HG03558 (cell line): ENCODE results near the gene NUAK2.

ENCODE experiments used
- ATAC-seq: cut with Tn5 transposase; IDR thresholded peaks from one replicate; pipeline ENCODE4 v1.9.1; 2021; ENCODE audit warnings: moderate number of reproducible peaks; ENCODE audit not compliant: unreplicated experiment; ENCODE audit errors: extremely low read depth

Gene NUAK2

GRCh38 chr1:205323794-205324193 lies 2.2 kb upstream of the NUAK2 start:
- no peak for ATAC-seq

DNA sequence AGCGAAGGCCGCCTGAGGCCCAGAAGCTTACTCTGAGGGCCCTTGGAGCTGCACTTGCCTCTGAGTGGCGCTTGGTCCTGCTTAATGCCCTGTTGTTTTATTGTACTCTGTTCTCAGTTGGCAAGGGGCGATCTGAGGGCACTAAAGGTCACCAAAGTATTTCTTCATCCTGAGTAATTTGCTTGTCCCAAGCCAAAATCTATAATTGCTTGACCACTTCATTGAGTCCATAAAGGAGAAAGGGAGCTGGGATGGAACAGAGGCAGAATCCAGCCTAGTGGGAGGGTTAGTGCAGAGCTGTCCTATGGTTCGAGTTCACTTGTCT lies 376 bp upstream of the NUAK2 start:
- ATAC-seq: no peak

DNA sequence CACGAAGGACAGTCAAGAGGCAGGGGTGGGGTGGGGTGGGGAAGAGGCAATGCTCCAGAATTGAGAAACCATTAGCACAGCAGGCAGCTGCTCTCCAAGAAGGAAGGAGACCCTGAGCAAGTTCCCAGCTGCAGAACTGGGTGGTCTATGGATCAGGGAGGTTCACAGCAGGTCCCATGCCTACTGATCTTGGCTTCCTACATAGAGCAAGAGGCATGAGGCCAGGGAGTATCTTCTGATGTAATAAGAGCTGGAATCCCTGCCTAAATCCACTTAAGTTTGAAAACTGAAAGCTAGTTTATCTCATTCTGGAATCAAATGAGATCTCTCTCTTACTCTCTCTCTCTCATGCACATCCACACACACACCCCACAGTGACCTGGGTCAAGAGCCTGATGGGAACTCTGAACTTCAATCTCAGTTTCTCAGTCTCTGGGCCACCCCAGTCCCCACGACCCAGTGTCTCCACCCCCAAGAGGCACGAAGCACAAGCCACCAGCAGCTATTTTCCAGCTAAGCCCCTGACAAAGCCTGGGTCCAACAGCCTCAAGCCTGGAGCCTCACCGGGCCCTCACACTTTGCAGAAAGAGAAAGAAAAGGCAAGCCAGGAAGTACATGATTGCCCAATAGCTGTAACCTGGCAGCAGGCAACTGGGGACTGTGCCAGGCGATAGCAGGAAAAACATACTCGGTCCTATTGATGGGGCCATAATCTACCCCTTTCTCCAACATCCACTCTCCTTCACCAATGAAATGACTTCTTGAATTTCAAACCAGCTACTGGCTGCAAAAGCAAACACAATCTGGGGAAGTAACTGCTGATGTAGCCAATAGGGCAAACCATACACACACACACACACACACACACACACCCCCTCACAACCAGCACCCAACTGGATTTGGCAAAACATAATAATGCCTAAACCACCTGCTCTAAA lies 2.2 kb downstream of the NUAK2 start:
- no peak for ATAC-seq

GRCh38 chr1:205318231-205318991 lies 3.1 kb downstream of the NUAK2 start:
- ATAC-seq: no peak

- no peak for ATAC-seq
These were observed 4.1 kb downstream of the NUAK2 start for GRCh38 chr1:205317311-205317917.

DNA sequence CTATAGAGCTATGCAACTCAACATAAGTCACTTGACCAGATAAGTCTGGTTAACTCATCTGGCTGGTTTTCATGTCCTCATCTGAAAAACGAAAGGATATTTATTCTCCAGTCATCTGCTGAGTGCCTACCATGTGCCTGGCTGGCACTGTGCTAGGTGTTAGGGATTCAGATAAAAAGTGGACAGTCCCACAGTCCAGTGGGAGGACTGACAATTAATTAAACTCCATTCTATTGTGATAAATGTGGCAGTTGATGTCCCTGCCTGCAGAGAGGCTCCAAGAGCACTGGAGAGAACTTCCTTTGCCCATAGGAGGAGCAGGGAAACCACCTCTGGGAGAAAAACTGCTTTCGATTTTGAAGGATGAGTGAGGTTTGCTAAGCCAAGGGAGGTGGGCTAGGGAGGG lies 5.4 kb downstream of the NUAK2 start:
- no peak for ATAC-seq

DNA sequence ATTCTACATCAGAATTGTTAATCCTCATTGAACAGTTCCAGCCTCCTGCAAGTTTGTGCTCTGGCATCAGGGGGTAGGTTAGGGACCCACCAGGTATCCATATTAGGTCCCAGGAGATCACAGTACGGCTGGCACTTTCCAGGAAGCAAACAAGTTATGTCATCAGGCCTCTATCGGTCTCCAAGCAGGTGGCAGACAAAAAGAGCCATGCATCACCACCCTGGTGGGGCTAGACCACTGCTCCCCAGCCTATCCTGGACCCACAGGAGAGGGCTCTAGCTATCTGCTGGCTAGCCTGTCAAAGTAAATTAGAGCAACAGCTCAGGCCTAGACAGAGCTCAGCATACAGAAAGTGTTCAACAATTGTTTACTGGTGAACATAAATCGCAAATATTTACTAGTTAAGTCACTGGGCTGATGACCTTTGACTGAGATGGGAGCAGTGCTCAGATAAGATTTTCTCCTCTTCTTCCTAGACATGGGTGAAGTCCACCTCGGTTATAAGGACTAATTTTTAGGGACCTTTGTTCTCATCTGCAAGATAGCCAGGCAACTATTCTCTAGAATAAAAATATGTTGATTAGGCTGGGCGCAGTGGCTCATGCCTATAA lies 6.4 kb downstream of the NUAK2 start:
- no peak for ATAC-seq

DNA sequence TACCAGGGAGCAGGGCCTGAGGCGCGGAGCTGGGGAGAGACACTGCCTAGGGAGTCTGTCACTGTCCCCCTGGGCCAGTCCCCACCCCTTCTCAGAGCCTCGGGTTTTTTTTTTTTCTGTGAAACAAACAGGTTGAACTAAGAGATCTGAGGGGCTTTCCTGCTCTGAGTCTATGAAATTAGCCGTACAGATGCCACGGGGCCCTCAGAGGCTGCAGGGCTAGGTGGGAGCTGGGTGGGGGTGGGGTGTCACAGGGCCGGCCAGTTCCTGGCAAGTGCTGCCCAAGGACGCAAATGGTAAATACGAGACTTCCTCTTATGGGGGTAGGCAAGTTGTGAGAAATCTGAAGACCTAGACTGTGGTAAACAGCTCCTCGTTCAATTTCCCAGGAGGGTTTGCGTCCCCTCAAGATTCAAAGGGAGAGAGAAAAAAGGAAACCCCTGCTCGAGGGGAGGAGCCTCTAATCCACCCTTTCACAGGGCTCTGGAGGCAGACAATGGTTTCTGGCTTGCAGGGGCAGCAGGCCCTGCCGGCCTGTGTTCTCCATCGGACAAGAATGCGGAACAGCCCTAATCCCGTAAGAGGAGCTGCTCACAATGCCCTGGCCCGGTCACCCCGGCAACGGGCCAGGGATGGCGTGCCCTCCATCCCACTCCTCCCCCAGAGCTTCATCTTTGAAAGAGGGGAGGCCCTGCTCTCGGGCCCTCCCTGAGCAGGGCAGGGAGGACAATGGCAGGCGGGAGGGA lies 7.8 kb downstream of the NUAK2 start:
- ATAC-seq: no peak

GRCh38 chr1:205312866-205313562 lies 8.5 kb downstream of the NUAK2 start:
- no peak for ATAC-seq

GRCh38 chr1:205310976-205311704 lies 10.4 kb downstream of the NUAK2 start:
- no peak for ATAC-seq

- no peak for ATAC-seq
These were observed 11.8 kb downstream of the NUAK2 start for GRCh38 chr1:205309741-205310140.

DNA sequence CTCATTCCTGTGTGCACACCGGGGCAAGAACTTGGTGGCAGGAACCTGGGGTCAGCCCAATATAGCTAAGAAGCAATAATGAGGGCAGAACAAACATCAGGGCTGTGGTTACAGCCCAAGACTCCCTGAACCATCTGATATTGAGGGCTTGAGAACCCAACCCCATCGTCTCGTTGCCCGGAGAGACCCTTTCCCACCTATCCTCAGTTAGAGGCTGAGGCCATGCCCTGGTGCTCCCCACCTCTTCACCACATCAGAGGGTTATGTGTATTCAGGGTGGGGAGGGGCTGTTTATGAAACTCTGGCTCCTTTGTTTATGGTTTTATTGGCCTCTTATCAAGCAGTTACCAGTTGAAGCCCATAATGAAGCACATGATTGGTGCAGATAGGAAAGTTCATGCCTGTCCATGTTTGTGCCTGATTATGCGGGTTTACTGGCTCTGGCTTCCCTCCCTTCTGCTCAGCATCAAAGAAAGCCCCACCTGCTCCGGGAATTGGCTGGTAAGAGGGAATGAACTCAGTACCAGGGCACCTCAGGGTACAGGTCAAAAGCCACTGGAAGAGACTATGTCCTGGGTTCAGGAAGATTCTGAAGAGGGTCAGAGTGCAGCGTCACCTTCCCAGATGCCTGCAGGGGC lies 14.5 kb downstream of the NUAK2 start:
- no peak for ATAC-seq

DNA sequence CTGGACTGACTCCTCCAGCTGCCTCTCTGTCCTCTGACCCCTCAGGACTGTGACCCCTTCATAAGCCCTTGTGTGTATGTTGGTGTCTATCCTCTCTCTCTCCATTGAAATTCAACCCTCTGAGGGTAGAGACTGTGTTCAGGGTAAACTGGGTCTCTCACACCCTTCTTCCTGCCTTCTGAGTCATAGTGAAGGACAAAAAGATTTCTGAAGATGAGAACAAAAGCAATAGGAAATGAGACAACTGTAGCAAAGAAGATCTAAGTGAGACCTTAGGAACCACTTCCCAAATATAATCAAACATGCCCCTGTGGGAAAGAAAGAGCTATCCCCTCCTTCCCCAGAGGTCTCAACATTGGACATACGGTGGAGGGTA lies 16.9 kb downstream of the NUAK2 start:
- ATAC-seq: no peak

GRCh38 chr1:205304046-205304694 lies 17.4 kb downstream of the NUAK2 start:
- no peak for ATAC-seq

GRCh38 chr1:205303247-205303888 lies 18.2 kb downstream of the NUAK2 start:
- no peak for ATAC-seq

DNA sequence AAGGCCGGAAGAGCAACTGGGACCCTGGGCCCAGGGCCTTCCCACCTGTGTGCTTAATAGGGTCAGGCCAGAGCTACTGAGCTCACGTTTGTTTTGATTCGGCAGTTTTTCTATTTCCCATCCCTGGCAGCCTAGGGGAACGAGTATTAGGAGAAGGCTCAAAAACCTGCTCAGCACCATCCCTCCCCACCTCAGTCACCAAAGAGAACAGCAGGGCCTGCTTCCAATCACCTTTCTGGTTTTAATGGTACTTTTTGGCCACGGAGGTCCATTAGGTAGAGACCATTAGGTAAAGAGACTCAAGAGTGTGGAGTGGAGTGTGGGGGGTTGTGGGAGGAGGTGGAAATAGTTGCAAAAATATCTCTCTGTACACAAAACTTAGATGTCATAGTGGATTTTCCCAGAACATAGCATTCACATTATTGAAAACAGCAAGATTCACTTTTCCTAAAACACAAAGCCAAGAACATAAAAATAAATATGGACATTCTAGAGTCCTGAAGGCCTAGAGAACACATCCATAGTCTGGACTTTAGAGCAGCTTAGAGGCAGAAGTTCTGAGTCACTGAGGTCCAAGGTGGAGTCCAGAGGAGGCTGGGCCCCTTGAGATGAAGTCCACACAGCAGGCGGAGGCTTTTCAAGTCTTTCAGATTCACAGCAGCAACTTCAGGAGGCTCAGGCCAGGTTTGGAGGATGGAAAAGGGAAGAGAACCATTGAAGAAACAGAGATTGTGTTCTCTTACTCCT lies 19.5 kb downstream of the NUAK2 start:
- no peak for ATAC-seq
